AG10803 (cell line): ENCODE measurements around the gene ZFYVE28.

Source experiments
- DNase-seq: peaks from one replicate; pipeline ENCODE4 v3.0.0; 2010; ENCODE audit warnings: low read depth
- H3K4me3 ChIP-seq: 2 replicates; pipeline ENCODE4 v1.5.1; 2011; ENCODE audit warnings: mild to moderate bottlenecking, low read length, control low read depth
- CTCF ChIP-seq: conservative IDR thresholded peaks from 2 replicates; pipeline ENCODE4 v1.5.1; 2011; ENCODE audit warnings: mild to moderate bottlenecking, low read length, control low read depth, inconsistent platforms

Gene ZFYVE28

DNA sequence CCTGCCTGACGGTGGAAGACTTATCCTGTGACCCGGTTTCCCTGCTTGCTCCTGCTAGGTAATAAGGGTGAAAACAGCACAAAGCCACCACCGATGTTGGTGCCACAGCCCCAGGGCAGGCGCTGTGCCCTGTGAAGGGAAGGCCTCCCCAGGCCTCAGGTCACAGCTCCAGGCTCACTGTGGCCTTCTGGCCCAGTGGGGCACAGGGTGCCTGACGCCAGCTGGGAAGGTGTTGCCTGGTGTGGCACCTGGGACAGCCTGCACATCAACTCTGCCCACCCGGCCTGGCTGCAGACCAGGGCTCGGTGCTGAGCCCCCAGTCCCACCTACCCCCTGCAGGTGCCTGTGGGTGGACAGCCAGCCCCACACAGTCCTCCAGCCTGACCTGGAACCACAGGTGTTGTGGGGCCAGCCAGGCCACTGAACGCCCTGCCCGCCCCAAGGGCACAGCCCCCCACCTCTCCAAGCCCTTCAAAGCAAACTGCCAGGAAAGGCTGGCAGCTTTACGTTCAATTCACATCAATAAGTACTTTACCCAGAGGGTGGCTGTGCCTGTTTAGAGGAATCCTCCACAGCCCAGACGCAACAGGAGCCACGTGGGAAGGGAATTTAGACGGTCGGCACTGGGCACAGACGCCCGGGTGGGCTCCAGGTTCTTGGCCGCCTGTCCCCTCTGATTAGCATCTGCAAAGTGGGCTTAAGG lies 54.3 kb downstream of the ZFYVE28 start:
- H3K4me3 ChIP-seq: peak overlapping the region; percentile 68
- TF ChIP-seq CTCF: no peak
- DNase-seq: no peak

- DNase-seq: peak; percentile 55
- no peak for TF ChIP-seq CTCF
- no peak overlapping the region for H3K4me3 ChIP-seq
Measured at GRCh38 chr4:2363056-2363721, 55.3 kb downstream of the ZFYVE28 start.

- DNase-seq: no peak
- H3K4me3 ChIP-seq: no peak overlapping the region
- TF ChIP-seq CTCF: no peak
Measured at GRCh38 chr4:2362266-2363055, 56.0 kb downstream of the ZFYVE28 start.

GRCh38 chr4:2361366-2362265 lies 56.8 kb downstream of the ZFYVE28 start:
- no peak overlapping the region for H3K4me3 ChIP-seq
- no peak for DNase-seq
- no peak for TF ChIP-seq CTCF

DNA sequence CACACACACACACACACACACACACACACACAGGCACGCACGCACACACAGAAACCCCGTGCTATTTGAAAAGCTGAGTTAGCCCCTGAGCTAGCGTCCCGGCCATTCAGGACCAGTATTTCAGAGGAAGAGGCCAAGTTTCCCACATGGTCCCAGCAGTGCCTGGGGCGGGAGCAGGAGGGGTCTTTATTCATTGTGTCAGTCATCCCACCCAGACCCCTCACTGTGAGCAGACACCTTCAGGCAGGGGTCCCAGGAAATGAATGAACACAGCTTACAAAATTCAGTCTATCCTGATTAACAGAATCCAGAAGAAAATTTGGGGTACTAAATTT lies 58.1 kb downstream of the ZFYVE28 start:
- no peak for DNase-seq
- no peak for TF ChIP-seq CTCF
- H3K4me3 ChIP-seq: no peak overlapping the region

GRCh38 chr4:2359591-2360395 lies 58.7 kb downstream of the ZFYVE28 start:
- H3K4me3 ChIP-seq: no peak overlapping the region
- TF ChIP-seq CTCF: no peak
- no peak for DNase-seq
